Skeletal muscle satellite cell (primary cell): ENCODE data around the gene KRTAP10-1.

ENCODE experiments used
- H3K27me3 ChIP-seq: 2 replicates; pipeline ENCODE4 v1.7.0; 2013; ENCODE audit warnings: low read length; ENCODE audit not compliant: control insufficient read depth, insufficient read depth
- H3K36me3 ChIP-seq: 2 replicates; pipeline ENCODE4 v1.7.0; 2013; ENCODE audit warnings: mild to moderate bottlenecking, control low read depth, low read length; ENCODE audit not compliant: insufficient read depth
- H3K4me1 ChIP-seq: 2 replicates; pipeline ENCODE4 v1.7.0; 2013; ENCODE audit warnings: low read length; ENCODE audit not compliant: control insufficient read depth, insufficient read depth
- H3K4me2 ChIP-seq: 2 replicates; pipeline ENCODE4 v1.7.0; 2013; ENCODE audit warnings: mild to moderate bottlenecking, low read length
- H3K4me3 ChIP-seq: 2 replicates; pipeline ENCODE4 v1.7.0; 2013; ENCODE audit warnings: low read length
- H3K9ac ChIP-seq: 2 replicates; pipeline ENCODE4 v1.7.0; 2013; ENCODE audit warnings: mild to moderate bottlenecking, low read depth, low read length, moderate library complexity
- H3K9me3 ChIP-seq: replicated peaks from 2 replicates; pipeline ENCODE4 v1.7.0; 2013; ENCODE audit warnings: mild to moderate bottlenecking, control low read depth, low read length

Gene KRTAP10-1

GRCh38 chr21:44542716-44543115, 2.7 kb upstream of the KRTAP10-1 start:
- no peaks in the 10 kb centered on the region for H3K36me3 ChIP-seq
- no peaks in the 10 kb centered on the region for H3K9me3 ChIP-seq
- no peak overlapping the region for H3K4me3 ChIP-seq
- no peaks in the 10 kb centered on the region for H3K4me1 ChIP-seq
- H3K4me2 ChIP-seq: no peak overlapping the region
- H3K27me3 ChIP-seq: peaks cover 25% of the 10 kb centered on the region
- no peak overlapping the region for H3K9ac ChIP-seq

- no peaks in the 10 kb centered on the region for H3K9me3 ChIP-seq
- H3K4me3 ChIP-seq: no peak overlapping the region
- H3K4me2 ChIP-seq: no peak overlapping the region
- H3K9ac ChIP-seq: no peak overlapping the region
- peaks cover 33% of the 10 kb centered on the region for H3K27me3 ChIP-seq
- H3K4me1 ChIP-seq: no peaks in the 10 kb centered on the region
- no peaks in the 10 kb centered on the region for H3K36me3 ChIP-seq
Observed at GRCh38 chr21:44540741-44541288, 820 bp upstream of the KRTAP10-1 start.

GRCh38 chr21:44539046-44539445, 949 bp downstream of the KRTAP10-1 start:
- peaks cover 34% of the 10 kb centered on the region for H3K27me3 ChIP-seq
- no peak overlapping the region for H3K4me3 ChIP-seq
- no peaks in the 10 kb centered on the region for H3K36me3 ChIP-seq
- H3K9me3 ChIP-seq: no peaks in the 10 kb centered on the region
- H3K4me1 ChIP-seq: no peaks in the 10 kb centered on the region
- H3K4me2 ChIP-seq: no peak overlapping the region
- no peak overlapping the region for H3K9ac ChIP-seq

- no peaks in the 10 kb centered on the region for H3K36me3 ChIP-seq
- no peak overlapping the region for H3K4me3 ChIP-seq
- no peaks in the 10 kb centered on the region for H3K4me1 ChIP-seq
- H3K9ac ChIP-seq: no peak overlapping the region
- H3K27me3 ChIP-seq: peaks cover 34% of the 10 kb centered on the region
- no peak overlapping the region for H3K4me2 ChIP-seq
- H3K9me3 ChIP-seq: no peaks in the 10 kb centered on the region
Observed at GRCh38 chr21:44537930-44538911, 1.8 kb downstream of the KRTAP10-1 start.

GRCh38 chr21:44535963-44536362, 4.0 kb downstream of the KRTAP10-1 start:
- no peaks in the 10 kb centered on the region for H3K4me1 ChIP-seq
- peaks cover 30% of the 10 kb centered on the region for H3K27me3 ChIP-seq
- no peak overlapping the region for H3K4me3 ChIP-seq
- no peak overlapping the region for H3K4me2 ChIP-seq
- no peaks in the 10 kb centered on the region for H3K36me3 ChIP-seq
- no peaks in the 10 kb centered on the region for H3K9me3 ChIP-seq
- H3K9ac ChIP-seq: no peak overlapping the region

GRCh38 chr21:44534688-44535087, 5.3 kb downstream of the KRTAP10-1 start:
- Histone ChIP-seq H3K4me3 (no peak overlapping the region), H3K4me2 (no peak overlapping the region), H3K36me3 (no peaks in the 10 kb centered on the region), H3K9ac (no peak overlapping the region), H3K4me1 (no peaks in the 10 kb centered on the region), H3K27me3 (peaks cover 25% of the 10 kb centered on the region), H3K9me3 (no peaks in the 10 kb centered on the region)

- Histone ChIP-seq H3K9ac (no peak overlapping the region), H3K9me3 (no peaks in the 10 kb centered on the region), H3K4me2 (no peak overlapping the region), H3K4me3 (no peak overlapping the region), H3K27me3 (peaks cover 20% of the 10 kb centered on the region), H3K36me3 (no peaks in the 10 kb centered on the region), H3K4me1 (no peaks in the 10 kb centered on the region)
Observed at GRCh38 chr21:44533891-44534627, 5.9 kb downstream of the KRTAP10-1 start.

- H3K4me2 ChIP-seq: no peak overlapping the region
- peaks cover 20% of the 10 kb centered on the region for H3K27me3 ChIP-seq
- no peaks in the 10 kb centered on the region for H3K4me1 ChIP-seq
- H3K36me3 ChIP-seq: no peaks in the 10 kb centered on the region
- no peak overlapping the region for H3K4me3 ChIP-seq
- H3K9me3 ChIP-seq: no peaks in the 10 kb centered on the region
- H3K9ac ChIP-seq: no peak overlapping the region
Observed at GRCh38 chr21:44533121-44533890, 6.7 kb downstream of the KRTAP10-1 start.

GRCh38 chr21:44532712-44533111, 7.3 kb downstream of the KRTAP10-1 start:
- H3K9ac ChIP-seq: no peak overlapping the region
- no peak overlapping the region for H3K4me2 ChIP-seq
- H3K27me3 ChIP-seq: peaks cover 17% of the 10 kb centered on the region
- H3K4me3 ChIP-seq: no peak overlapping the region
- no peaks in the 10 kb centered on the region for H3K36me3 ChIP-seq
- no peaks in the 10 kb centered on the region for H3K9me3 ChIP-seq
- H3K4me1 ChIP-seq: no peaks in the 10 kb centered on the region

- Histone ChIP-seq H3K4me3 (no peak overlapping the region), H3K9ac (no peak overlapping the region), H3K36me3 (no peaks in the 10 kb centered on the region), H3K27me3 (peaks cover 9% of the 10 kb centered on the region), H3K4me2 (no peak overlapping the region), H3K4me1 (no peaks in the 10 kb centered on the region), H3K9me3 (no peaks in the 10 kb centered on the region)
Observed at GRCh38 chr21:44531606-44532564, 8.1 kb downstream of the KRTAP10-1 start.
